Epithelial cell of prostate (primary cell): ENCODE measurements around the gene FOXN1.
"Not testable (repeated sequence)": the region's sequence is repeated elsewhere in the genome, so short reads cannot be mapped to it uniquely, and the experiment has no call there.

Experiments
- DNase-seq: peaks from one replicate; pipeline ENCODE4 v3.0.0-alpha.2; 2011; ENCODE audit warnings: low read depth, low spot score
- H3K27ac ChIP-seq: fragments of 450-650 bp; 2 replicates; pipeline ENCODE4 v1.5.1; 2017; ENCODE audit warnings: mild to moderate bottlenecking

FOXN1 gene, protein sequence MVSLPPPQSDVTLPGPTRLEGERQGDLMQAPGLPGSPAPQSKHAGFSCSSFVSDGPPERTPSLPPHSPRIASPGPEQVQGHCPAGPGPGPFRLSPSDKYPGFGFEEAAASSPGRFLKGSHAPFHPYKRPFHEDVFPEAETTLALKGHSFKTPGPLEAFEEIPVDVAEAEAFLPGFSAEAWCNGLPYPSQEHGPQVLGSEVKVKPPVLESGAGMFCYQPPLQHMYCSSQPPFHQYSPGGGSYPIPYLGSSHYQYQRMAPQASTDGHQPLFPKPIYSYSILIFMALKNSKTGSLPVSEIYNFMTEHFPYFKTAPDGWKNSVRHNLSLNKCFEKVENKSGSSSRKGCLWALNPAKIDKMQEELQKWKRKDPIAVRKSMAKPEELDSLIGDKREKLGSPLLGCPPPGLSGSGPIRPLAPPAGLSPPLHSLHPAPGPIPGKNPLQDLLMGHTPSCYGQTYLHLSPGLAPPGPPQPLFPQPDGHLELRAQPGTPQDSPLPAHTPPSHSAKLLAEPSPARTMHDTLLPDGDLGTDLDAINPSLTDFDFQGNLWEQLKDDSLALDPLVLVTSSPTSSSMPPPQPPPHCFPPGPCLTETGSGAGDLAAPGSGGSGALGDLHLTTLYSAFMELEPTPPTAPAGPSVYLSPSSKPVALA

DNA sequence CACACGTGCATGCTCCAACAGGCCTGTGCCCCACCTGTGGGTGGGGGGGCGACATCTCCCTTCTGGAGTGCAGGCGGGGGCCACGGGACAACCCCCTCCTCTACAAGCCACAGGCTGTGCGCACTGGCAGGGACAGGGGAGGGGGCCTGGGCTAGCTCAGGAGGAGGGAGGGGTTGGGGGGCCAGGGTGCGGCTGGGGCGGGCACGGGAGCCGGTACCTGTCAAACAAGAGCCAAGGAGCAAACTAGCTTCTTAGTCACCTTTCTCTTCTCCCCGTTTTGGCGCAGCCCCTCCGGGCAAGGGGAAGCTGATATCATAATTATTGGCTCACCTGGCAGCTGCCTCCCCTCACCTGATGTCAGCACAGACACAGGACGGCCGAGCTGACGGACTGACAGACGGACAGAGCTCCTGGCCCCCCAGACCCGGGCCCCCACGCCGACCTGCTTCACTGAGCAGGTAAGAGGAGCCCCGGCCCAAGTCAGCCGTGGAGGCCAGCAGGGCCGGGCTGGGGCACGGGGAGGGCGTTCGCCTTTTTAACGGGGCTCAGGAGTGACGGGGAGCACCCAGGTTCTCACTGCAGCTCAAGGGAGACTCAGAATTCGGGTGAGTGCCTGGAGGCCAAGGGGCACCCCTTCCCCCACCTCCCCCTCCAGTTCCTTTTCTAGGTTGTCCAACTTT is at the start of gene FOXN1:
FOXN1 (plus strand) TSS at position 363 of the 680 bp plus-strand sequence. CDS start 17,622 bp downstream, outside the sequence.
- no peak within 1 kb of the TSS for H3K27ac ChIP-seq
- no peak for DNase-seq

- no peak for DNase-seq
- H3K27ac ChIP-seq, result no peak overlapping the region
These were observed 48.3 kb upstream of the FOXN1 start for GRCh38 chr17:28457890-28458289.

DNA sequence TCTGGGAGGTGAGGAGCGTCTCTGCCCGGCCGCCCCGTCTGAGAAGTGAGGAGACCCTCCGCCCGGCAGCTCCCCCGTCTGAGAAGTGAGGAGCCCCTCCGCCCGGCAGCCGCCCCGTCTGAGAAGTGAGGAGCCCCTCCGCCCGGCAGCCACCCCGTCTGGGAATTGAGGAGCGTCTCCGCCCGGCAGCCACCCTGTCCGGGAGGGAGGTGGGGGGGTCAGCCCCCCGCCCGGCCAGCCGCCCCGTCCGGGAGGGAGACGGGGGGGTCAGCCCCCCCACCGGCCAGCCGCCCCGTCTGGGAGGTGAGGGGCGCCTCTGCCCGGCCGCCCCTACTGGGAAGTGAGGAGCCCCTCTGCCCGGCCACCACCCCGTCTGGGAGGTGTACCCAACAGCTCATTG is 47.3 kb upstream of the FOXN1 start:
- DNase-seq, H3K27ac ChIP-seq: not testable (repeated sequence)

DNA sequence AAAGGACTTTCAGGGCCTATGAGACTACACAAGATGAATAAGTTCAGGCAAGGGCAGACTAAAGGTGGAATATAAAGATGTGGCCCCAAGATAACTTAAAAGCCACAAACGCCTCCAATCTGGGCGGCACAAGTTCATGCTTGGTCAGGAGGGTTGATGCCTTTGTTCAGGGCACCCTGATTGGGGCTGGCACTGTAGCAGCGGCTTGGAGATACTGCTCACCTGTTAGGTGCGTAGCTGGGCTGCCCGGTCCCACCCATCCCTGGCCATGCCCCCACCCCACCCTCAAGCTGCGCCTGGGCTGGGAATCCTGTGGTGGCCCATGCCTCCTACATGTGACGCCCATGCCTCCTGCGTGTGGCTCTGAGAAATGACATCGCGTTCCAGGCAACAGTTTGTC is 45.2 kb upstream of the FOXN1 start:
- DNase-seq, result no peak
- no peak overlapping the region for H3K27ac ChIP-seq

GRCh38 chr17:28466001-28466400 is 40.1 kb upstream of the FOXN1 start:
- no peak overlapping the region for H3K27ac ChIP-seq
- DNase-seq, result no peak

DNA sequence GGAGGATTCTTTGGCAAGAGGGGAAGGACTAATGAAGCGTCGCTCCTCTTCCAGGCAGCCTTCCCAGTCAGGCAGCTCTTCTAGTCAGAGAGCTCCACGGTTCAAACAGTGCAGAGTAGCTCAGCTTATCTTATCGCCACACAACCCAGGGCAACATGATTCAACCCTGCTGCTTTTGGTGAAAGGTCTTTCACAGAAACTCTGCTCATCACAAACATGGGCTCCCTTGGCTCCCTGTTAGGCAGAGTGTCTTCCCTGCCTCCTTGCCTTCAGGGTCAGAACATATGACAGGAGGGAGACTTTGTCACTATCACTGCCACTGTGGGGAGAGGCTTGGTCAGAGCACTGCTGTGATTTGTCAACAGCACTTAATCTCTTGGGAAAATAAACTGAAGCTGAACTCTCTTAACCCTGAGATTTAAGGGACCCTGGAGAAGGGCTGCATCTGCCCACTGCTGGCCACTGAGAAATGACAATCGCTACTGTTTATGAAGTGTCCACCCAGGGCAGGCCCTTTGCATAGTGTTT is 39.6 kb upstream of the FOXN1 start:
- DNase-seq, result no peak
- no peak overlapping the region for H3K27ac ChIP-seq

DNA sequence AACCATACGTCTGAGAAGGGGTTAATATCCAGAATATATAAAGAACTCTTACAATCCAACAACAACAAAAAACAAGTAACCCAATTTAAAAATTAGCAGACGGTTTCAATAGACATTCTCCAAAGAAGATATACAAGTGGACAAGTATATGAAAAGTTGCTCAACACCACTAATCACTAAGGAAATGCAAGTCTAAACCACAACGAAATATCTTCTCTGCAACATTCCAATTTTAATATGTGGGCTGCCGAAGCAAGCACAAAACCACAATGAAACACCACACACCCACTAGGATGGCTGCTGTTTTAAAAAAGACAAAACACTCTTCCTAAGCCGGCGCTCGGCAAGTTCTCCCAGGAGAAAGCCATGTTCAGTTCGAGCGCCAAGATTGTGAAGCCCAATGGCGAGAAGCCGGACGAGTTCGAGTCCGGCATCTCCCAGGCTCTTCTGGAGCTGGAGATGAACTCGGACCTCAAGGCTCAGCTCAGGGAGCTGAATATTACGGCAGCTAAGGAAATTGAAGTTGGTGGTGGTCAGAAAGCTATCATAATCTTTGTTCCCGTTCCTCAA is 38.6 kb upstream of the FOXN1 start:
- no peak overlapping the region for H3K27ac ChIP-seq
- DNase-seq, result no peak

- not testable (repeated sequence) for H3K27ac ChIP-seq, DNase-seq
These were observed 38.0 kb upstream of the FOXN1 start for GRCh38 chr17:28468033-28468735.

DNA sequence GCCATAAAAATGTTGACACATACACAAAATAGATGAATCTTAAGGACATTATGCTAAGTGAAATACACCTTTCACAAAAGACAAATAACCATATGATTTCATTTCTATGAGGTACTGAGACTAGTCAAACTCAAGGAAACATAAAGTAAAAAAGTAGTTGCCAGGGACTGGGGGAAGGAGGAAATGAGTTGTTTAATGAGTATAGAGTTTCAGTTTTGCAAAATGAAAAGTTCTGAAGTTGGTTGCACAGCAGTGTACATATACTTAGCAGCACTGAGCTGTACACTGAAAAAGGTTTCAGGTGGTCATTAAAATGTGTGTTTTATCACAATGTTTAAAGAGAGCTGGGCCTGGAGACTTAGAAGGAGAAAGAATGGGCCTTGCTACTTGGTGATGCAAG is 37.4 kb upstream of the FOXN1 start:
- H3K27ac ChIP-seq, result no peak overlapping the region

DNA sequence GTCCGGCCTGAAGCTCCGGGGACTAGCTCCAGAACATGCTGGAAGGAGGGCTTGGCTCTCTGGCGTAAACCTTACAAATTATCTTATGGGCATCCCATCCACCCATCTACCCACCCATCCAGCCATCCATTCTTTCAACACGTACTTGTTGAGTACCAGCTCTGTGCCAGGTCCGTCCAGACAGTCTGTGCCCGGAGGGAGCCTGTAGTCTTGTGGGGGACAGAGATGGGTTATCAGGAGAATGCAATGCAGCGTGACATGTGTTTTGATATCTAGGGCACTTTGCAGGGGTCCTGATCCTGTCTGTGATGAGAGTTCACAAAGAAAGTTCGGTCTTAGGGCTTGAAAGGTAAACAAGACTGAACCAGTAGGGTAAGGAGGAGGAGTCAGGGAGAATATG is 36.8 kb upstream of the FOXN1 start:
- DNase-seq, result no peak
- H3K27ac ChIP-seq, result no peak overlapping the region

More for the DNA sequence above, 37.4 kb upstream of the FOXN1 start:
- no peak for DNase-seq

- peak overlapping the region; percentile 59 for H3K27ac ChIP-seq
- no peak for DNase-seq
These were observed 35.8 kb upstream of the FOXN1 start for GRCh38 chr17:28470266-28470913.

- H3K27ac ChIP-seq, result peak overlapping the region; percentile 59
- DNase-seq, result no peak
These were observed 35.2 kb upstream of the FOXN1 start for GRCh38 chr17:28470914-28471366.

DNA sequence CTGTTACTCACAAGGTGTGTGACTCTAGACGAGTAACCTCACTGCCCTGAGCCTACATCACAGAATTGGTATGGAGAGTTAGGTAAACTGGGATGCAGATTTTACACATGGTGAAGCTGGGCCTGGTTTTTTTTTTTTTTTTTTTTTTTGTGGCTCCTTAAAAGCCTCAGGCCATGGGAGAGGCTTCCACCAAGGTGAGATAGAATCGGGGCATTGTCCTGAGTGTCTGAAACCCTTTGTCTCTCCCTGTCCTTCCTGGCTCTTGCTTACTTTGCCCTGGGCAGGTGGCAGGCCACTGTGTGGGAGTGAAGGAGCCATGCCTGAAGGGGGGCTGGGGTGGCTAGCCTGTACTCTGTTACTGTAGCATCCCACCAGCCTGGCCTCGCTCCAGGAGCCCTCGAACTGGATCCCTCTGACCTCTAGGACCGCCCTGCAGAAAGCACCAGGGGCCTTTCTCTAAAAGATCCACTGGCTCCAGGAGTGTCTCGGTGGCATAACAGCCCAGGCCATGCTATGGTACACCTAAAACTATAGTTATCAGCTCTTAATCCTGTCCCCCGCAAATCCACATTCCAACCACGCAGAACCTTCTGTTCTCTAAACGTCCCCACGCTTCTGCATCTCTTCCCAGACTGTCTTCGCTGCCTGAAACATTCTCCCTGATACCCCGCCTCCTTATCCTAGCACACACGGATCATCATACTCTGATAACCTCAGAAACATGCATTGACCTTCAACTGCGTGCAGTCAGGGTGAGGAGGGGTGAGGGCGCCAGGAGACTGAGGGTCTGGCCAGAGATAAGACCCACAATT is 34.4 kb upstream of the FOXN1 start:
- H3K27ac ChIP-seq, result peak overlapping the region; percentile 59
- DNase-seq, result peak; percentile 58

GRCh38 chr17:28472871-28473497 is 33.2 kb upstream of the FOXN1 start:
- no peak overlapping the region for H3K27ac ChIP-seq
- DNase-seq, result no peak

DNA sequence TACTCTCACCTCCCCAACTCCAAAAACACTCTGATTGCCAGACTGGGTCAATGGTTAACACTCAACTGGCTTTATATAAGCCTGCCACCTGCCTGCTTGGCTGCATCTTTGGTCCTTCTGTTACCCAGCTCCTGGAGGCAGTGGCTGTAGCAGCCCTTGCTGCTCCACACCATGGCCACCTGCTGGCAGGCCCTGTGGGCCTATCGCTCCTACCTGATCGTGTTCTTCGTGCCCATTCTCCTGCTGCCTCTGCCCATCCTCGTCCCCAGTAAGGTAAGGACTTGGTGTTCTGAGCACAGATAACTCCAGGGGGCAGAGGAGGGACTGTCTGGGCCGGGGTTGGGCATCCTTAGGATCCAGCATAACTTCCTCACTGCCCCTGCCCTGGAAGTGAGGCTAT is 32.6 kb upstream of the FOXN1 start, which contains the start of gene SLC13A2:
SLC13A2 (plus strand) TSS at position 103 of the 400 bp plus-strand sequence; CDS start at position 172, 69 bp downstream.
- DNase-seq, result no peak
- no peak within 1 kb of the TSS for H3K27ac ChIP-seq

GRCh38 chr17:28474111-28474531 is 32.0 kb upstream of the FOXN1 start:
- DNase-seq, result no peak
- no peak overlapping the region for H3K27ac ChIP-seq

GRCh38 chr17:28475151-28475900 is 30.8 kb upstream of the FOXN1 start:
- no peak for DNase-seq
- H3K27ac ChIP-seq, result no peak overlapping the region
